Right cardiac atrium (tissue), 5 donors: ENCODE measurements around the gene APOE. TPM values are rescaled to one million over a fixed set of nuclear protein-coding genes. Genes with fewer than 3 reads are reported as not detected.
"Not testable (repeated sequence)": the region's sequence is repeated elsewhere in the genome, so short reads cannot be mapped to it uniquely, and the experiment has no call there.

Source experiments
- ATAC-seq, 2 donors: fragments of 200-7000 bp; cut with Tn5 transposase; one replicate each; pipeline versions ENCODE4 v1.8.0 to v1.9.1; 2020; ENCODE audit warnings: moderate library complexity in 2 of 2, mild to moderate bottlenecking in 1 of 2
- DNase-seq, 3 donors: peaks; one replicate each; pipeline ENCODE4 v3.0.0-alpha.2; 2020
- H3K27ac ChIP-seq: one replicate; pipeline ENCODE4 v1.5.1; 2013; ENCODE audit warnings: mild to moderate bottlenecking, low read length, control low read depth, moderate library complexity
- H3K27me3 ChIP-seq: one replicate; pipeline ENCODE4 v1.6.1; 2013; ENCODE audit not compliant: control insufficient read depth, insufficient read depth
- H3K4me1 ChIP-seq: one replicate; pipeline ENCODE4 v1.6.1; 2013; ENCODE audit warnings: low read length; ENCODE audit not compliant: control insufficient read depth, insufficient read depth
- H3K4me3 ChIP-seq: one replicate; pipeline ENCODE4 v1.5.1; 2013; ENCODE audit warnings: low read length, control low read depth
- H3K9me3 ChIP-seq: one replicate; pipeline ENCODE4 v1.6.1; 2013; ENCODE audit warnings: low read length; ENCODE audit not compliant: control insufficient read depth
- WGBS: extraction: QIAGEN DNeasy Blood & Tissue Kit; methylation state at CpG from one replicate; pipeline ENCODE4 v1.1.7; 2013; 5-methylcytosine and 5-hydroxymethylcytosine counted together
- intact Hi-C, 4 donors: fragments of 100-400 bp; cut with DNase I; formaldehyde crosslinking; loops; one replicate each; pipeline versions ENCODE4 v1.11.0 to v1.14.0; 2022 to 2023
- polyA plus RNA-seq: library from polyadenylated mRNA; stranded (reverse); fragments of 200-250 nt; gene quantifications from one replicate; pipeline ENCODE4 v1.2.3, GENCODE V29; 2013
- total RNA-seq, 4 donors: library from RNA; stranded (reverse); fragmentation: NEBNext Ultra II Directional; extraction: Animal tissue kit (Norgen Biotek cat#: 25700); gene quantifications; one replicate each; pipeline ENCODE4 v1.2.1, GENCODE V29; 2021
- donor health status: healthy with polysubstance abuse.
- donor health status: DM: no; HTN: yes; CAD: no.
- donor health status: DM: no; HTN: no; CAD: no.
- donor health status: DM: no; HTN: yes; CAD: no; lungs with severe emphysema.
- donor health status: DM: yes; HTN: yes; CAD: no.

APOE gene
- total and polyA plus RNA-seq, 5 donors = 28.6 to 109 (median 82.7) TPM

GRCh38 chr19:44886141-44886540 lies 19.5 kb upstream of the APOE start:
- 91% methylated on average over 6 of the region's 6 CpGs for WGBS
- ATAC-seq = no peak

GRCh38 chr19:44887648-44888047 lies 17.9 kb upstream of the APOE start:
- DNase-seq (no peak), ATAC-seq (no peak)
- 90% methylated on average over 4 of the region's 4 CpGs for WGBS
- no peak overlapping the region for H3K27ac ChIP-seq
- no peaks in the 10 kb centered on the region for H3K9me3 ChIP-seq
- intact Hi-C loops = no loop called here
- no peak overlapping the region for H3K4me3 ChIP-seq
- no peaks in the 10 kb centered on the region for H3K27me3 ChIP-seq
- peaks cover 4% of the 10 kb centered on the region for H3K4me1 ChIP-seq

More at GRCh38 chr19:44886141-44886540, 19.5 kb upstream of the APOE start:
- Histone ChIP-seq H3K9me3 (no peaks in the 10 kb centered on the region), H3K4me3 (no peak overlapping the region), H3K27me3 (no peaks in the 10 kb centered on the region), H3K27ac (no peak overlapping the region), H3K4me1 (no peaks in the 10 kb centered on the region)
- DNase-seq = no peak
- intact Hi-C loops = no loop called here

- intact Hi-C loops, H3K4me3 ChIP-seq: not testable (repeated sequence)
Observed at GRCh38 chr19:44888335-44888734, 17.3 kb upstream of the APOE start.

GRCh38 chr19:44889830-44890365 lies 15.7 kb upstream of the APOE start:
- ATAC-seq (no peak), DNase-seq (no peak)
- WGBS = 55% methylated on average over 17 of the region's 17 CpGs
- intact Hi-C loops = no loop called here
- H3K4me1 ChIP-seq = peaks cover 5% of the 10 kb centered on the region
- peak overlapping the region; percentile 37 for H3K4me3 ChIP-seq
- no peak overlapping the region for H3K27ac ChIP-seq
- no peaks in the 10 kb centered on the region for H3K9me3 ChIP-seq
- H3K27me3 ChIP-seq = no peaks in the 10 kb centered on the region

More at GRCh38 chr19:44888335-44888734, 17.3 kb upstream of the APOE start:
- 85% methylated on average over 5 of the region's 5 CpGs for WGBS
- ATAC-seq, H3K27ac ChIP-seq, DNase-seq, H3K4me1 ChIP-seq, H3K9me3 ChIP-seq, H3K27me3 ChIP-seq: not testable (repeated sequence)

- Histone ChIP-seq H3K4me3 (peak overlapping the region; percentile 37), H3K27me3 (no peaks in the 10 kb centered on the region), H3K27ac (peak overlapping the region; percentile 91), H3K9me3 (no peaks in the 10 kb centered on the region), H3K4me1 (peaks cover 5% of the 10 kb centered on the region)
- DNase-seq (no peak), ATAC-seq (peak; percentile 93 to 95)
- WGBS = under 1% methylated on average over 40 of the region's 40 CpGs
- intact Hi-C loops = no loop called here
Observed at GRCh38 chr19:44890366-44891015, 15.1 kb upstream of the APOE start.

GRCh38 chr19:44891016-44891882 lies 14.3 kb upstream of the APOE start, which contains the start of gene TOMM40:
TOMM40 (plus strand) TSS chr19:44891254; CDS start chr19:44891416, 162 bp downstream.
- DNase-seq = peak; percentile 100
- no peak for ATAC-seq
- intact Hi-C loops = no loop called here
- Histone ChIP-seq H3K9me3 (no peaks in the 10 kb centered on the region), H3K4me3 (peak within 1 kb of the TSS; percentile 71), H3K4me1 (peaks cover 5% of the 10 kb centered on the region), H3K27ac (peak within 1 kb of the TSS; percentile 91), H3K27me3 (no peaks in the 10 kb centered on the region)
- WGBS = under 1% methylated on average over 81 of the region's 81 CpGs

- Histone ChIP-seq H3K9me3 (no peaks in the 10 kb centered on the region), H3K27ac (no peak overlapping the region), H3K4me1 (peaks cover 5% of the 10 kb centered on the region), H3K4me3 (no peak overlapping the region), H3K27me3 (no peaks in the 10 kb centered on the region)
- ATAC-seq (no peak), DNase-seq (no peak)
- intact Hi-C loops = no loop called here
- WGBS = 87% methylated on average over 7 of the region's 7 CpGs
Observed at GRCh38 chr19:44892932-44893331, 12.7 kb upstream of the APOE start.

- H3K27ac ChIP-seq = no peak overlapping the region
- DNase-seq (no peak), ATAC-seq (no peak)
- no peaks in the 10 kb centered on the region for H3K27me3 ChIP-seq
- intact Hi-C loops = no loop called here
- no peaks in the 10 kb centered on the region for H3K9me3 ChIP-seq
- WGBS = 89% methylated on average over 18 of the region's 18 CpGs
- peaks cover 5% of the 10 kb centered on the region for H3K4me1 ChIP-seq
- no peak overlapping the region for H3K4me3 ChIP-seq
Observed at GRCh38 chr19:44893332-44894051, 12.1 kb upstream of the APOE start.

GRCh38 chr19:44894052-44894400 lies 11.6 kb upstream of the APOE start:
- no peak for DNase-seq
- no peak for ATAC-seq
- peaks cover 5% of the 10 kb centered on the region for H3K4me1 ChIP-seq
- intact Hi-C loops = no loop called here
- H3K27me3 ChIP-seq = no peaks in the 10 kb centered on the region
- no peak overlapping the region for H3K4me3 ChIP-seq
- H3K9me3 ChIP-seq = no peaks in the 10 kb centered on the region
- WGBS = 95% methylated on average over 6 of the region's 6 CpGs
- no peak overlapping the region for H3K27ac ChIP-seq

- H3K27ac ChIP-seq = no peak overlapping the region
- no peaks in the 10 kb centered on the region for H3K27me3 ChIP-seq
- peaks cover 5% of the 10 kb centered on the region for H3K4me1 ChIP-seq
- ATAC-seq (no peak), DNase-seq (no peak)
- intact Hi-C loops = no loop called here
- 74% methylated on average over 9 of the region's 9 CpGs for WGBS
- no peaks in the 10 kb centered on the region for H3K9me3 ChIP-seq
- no peak overlapping the region for H3K4me3 ChIP-seq
Observed at GRCh38 chr19:44894946-44895345, 10.7 kb upstream of the APOE start.
